Ectodermal cell (in vitro differentiated cells): ENCODE results near the gene GNAS.

Experiments
- H3K27ac ChIP-seq: 2 replicates; pipeline ENCODE4 v1.7.0; 2013; ENCODE audit warnings: mild to moderate bottlenecking, low read depth, low read length; ENCODE audit not compliant: insufficient read depth, poor library complexity, severe bottlenecking
- H3K27me3 ChIP-seq: 2 replicates; pipeline ENCODE4 v1.7.0; 2013; ENCODE audit warnings: mild to moderate bottlenecking, low read length; ENCODE audit not compliant: insufficient read depth, control insufficient read depth, poor library complexity, severe bottlenecking
- H3K36me3 ChIP-seq: one replicate; pipeline ENCODE4 v1.7.0; 2013; ENCODE audit warnings: low read length; ENCODE audit not compliant: control insufficient read depth, insufficient read depth
- H3K4me1 ChIP-seq: one replicate; pipeline ENCODE4 v1.7.0; 2013; ENCODE audit warnings: low read length; ENCODE audit not compliant: control insufficient read depth, insufficient read depth
- H3K4me3 ChIP-seq: 2 replicates; pipeline ENCODE4 v1.7.0; 2013; ENCODE audit warnings: low read depth, low read length, control low read depth; ENCODE audit not compliant: insufficient read depth
- H3K9me3 ChIP-seq: 2 replicates; pipeline ENCODE4 v1.7.0; 2013; ENCODE audit warnings: mild to moderate bottlenecking, low read length, moderate library complexity; ENCODE audit not compliant: control insufficient read depth
- WGBS, 2 experiments: methylation state at CpG; one replicate each; pipeline ENCODE4 v1.1.7; 2013; ENCODE audit warnings: missing lambda C conversion rate in 2 of 2; 5-methylcytosine and 5-hydroxymethylcytosine counted together

GNAS gene

GRCh38 chr20:58895448-58896180 lies 43.1 kb downstream of the GNAS start:
- Histone ChIP-seq H3K4me1 (peaks cover 73% of the 10 kb centered on the region), H3K4me3 (peak overlapping the region; percentile 3), H3K9me3 (no peaks in the 10 kb centered on the region), H3K36me3 (peaks cover 3% of the 10 kb centered on the region), H3K27ac (no peak overlapping the region), H3K27me3 (no peaks in the 10 kb centered on the region)
- 63 to 65% methylated on average over 13 of the region's 13 CpGs for WGBS, 2 experiments

- 91 to 92% methylated on average over 2 to 3 of the region's 3 CpGs for WGBS, 2 experiments
- Histone ChIP-seq H3K4me3 (no peak overlapping the region), H3K27me3 (no peaks in the 10 kb centered on the region), H3K27ac (no peak overlapping the region), H3K4me1 (peaks cover 76% of the 10 kb centered on the region), H3K9me3 (no peaks in the 10 kb centered on the region), H3K36me3 (peaks cover 3% of the 10 kb centered on the region)
Measured at GRCh38 chr20:58896820-58897219, 44.3 kb downstream of the GNAS start.

GRCh38 chr20:58897488-58897887 lies 45.0 kb downstream of the GNAS start:
- Histone ChIP-seq H3K36me3 (peaks cover 3% of the 10 kb centered on the region), H3K4me3 (no peak overlapping the region), H3K4me1 (peaks cover 76% of the 10 kb centered on the region), H3K9me3 (no peaks in the 10 kb centered on the region), H3K27me3 (no peaks in the 10 kb centered on the region), H3K27ac (no peak overlapping the region)
- WGBS, 2 experiments = 88 to 95% methylated on average over 4 of the region's 4 CpGs

DNA sequence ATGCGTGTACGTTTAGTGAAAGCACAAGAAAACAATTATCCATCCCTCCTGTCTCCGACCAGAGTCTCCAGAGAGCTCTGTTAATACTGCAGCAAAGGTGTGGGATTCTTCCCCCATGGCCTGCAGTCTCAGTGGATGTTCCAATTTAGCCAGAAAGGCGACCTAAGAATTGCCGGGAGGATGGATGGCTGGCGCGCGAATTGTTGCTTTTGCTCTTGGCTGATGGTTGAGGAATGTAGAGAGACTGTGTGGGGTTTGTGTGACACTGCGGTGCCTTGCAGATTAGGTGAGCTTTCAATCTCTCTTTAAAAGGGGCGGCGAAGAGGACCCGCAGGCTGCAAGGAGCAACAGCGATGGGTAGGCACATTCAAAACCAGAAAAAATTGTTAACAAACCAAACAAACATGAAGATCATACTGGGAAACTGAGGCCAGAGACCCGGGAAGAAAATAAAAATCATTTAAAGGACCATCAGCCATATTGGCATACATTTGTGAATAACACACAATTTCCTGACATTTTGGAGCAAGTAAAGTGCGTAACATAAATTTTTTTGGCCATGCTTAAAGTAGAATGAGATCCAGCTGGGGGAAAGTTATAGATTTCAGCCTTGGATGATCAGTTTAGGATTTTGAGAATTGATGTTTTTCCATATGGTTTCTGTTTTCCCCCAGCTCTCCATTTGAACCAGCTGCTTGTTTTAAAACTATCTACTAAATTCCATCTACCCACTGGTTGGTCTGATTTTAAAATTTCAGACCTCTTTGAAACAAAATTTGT lies 46.3 kb downstream of the GNAS start:
- H3K36me3 ChIP-seq = peaks cover 9% of the 10 kb centered on the region
- H3K9me3 ChIP-seq = no peaks in the 10 kb centered on the region
- H3K4me1 ChIP-seq = peaks cover 70% of the 10 kb centered on the region
- H3K27me3 ChIP-seq = no peaks in the 10 kb centered on the region
- H3K4me3 ChIP-seq = no peak overlapping the region
- WGBS, 2 experiments = 80 to 83% methylated on average over 15 of the region's 15 CpGs
- H3K27ac ChIP-seq = no peak overlapping the region

DNA sequence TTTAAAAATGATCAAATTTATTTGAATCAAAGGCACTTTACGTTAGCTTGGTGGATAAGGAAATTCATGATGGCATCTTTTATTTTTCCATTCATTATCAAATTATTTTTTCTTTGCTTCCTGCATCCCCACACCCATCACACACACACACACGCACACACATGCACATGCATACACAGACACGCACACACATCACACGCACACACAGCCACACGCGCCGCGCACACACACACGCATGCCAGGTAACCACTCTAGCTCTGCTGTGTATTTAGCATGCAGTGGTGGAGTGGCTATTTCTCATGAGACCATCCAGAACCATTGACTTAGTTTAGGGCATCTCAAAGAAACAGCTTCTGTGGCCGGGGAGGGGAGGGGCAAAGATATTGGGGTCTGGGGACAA lies 47.0 kb downstream of the GNAS start:
- no peak overlapping the region for H3K4me3 ChIP-seq
- no peak overlapping the region for H3K27ac ChIP-seq
- H3K36me3 ChIP-seq = peaks cover 12% of the 10 kb centered on the region
- no peaks in the 10 kb centered on the region for H3K9me3 ChIP-seq
- no peaks in the 10 kb centered on the region for H3K27me3 ChIP-seq
- WGBS, 2 experiments = 90 to 94% methylated on average over 10 of the region's 10 CpGs
- peaks cover 64% of the 10 kb centered on the region for H3K4me1 ChIP-seq

DNA sequence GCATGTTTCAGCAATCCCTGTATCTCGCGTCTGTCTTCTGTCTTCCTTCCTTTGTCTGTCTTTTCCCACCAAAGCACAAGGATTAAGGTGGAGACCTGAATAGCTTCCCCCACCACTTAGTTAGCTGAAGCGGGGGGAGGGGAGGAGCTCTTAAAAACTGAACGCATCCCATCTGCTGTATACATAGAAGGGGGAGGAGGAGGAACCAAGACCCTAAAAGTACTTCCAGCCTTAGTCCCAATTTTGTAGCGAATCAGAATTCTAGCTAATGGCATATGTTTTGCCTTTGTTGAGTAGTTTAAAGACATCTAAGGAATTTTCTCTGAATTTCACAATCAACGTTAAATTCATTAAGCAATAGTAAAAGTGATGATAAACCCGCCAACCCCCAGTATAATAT lies 47.9 kb downstream of the GNAS start:
- Histone ChIP-seq H3K27me3 (no peaks in the 10 kb centered on the region), H3K4me1 (peaks cover 55% of the 10 kb centered on the region), H3K27ac (no peak overlapping the region), H3K36me3 (peaks cover 12% of the 10 kb centered on the region), H3K9me3 (no peaks in the 10 kb centered on the region), H3K4me3 (no peak overlapping the region)
- WGBS, 2 experiments = 44 to 59% methylated on average over 5 of the region's 7 CpGs

GRCh38 chr20:58901488-58902402 lies 49.2 kb downstream of the GNAS start:
- no peak overlapping the region for H3K27ac ChIP-seq
- H3K36me3 ChIP-seq = peaks cover 20% of the 10 kb centered on the region
- no peak overlapping the region for H3K4me3 ChIP-seq
- H3K9me3 ChIP-seq = no peaks in the 10 kb centered on the region
- peaks cover 42% of the 10 kb centered on the region for H3K4me1 ChIP-seq
- 85% methylated on average over 11 to 19 of the region's 19 CpGs for WGBS, 2 experiments
- no peaks in the 10 kb centered on the region for H3K27me3 ChIP-seq

DNA sequence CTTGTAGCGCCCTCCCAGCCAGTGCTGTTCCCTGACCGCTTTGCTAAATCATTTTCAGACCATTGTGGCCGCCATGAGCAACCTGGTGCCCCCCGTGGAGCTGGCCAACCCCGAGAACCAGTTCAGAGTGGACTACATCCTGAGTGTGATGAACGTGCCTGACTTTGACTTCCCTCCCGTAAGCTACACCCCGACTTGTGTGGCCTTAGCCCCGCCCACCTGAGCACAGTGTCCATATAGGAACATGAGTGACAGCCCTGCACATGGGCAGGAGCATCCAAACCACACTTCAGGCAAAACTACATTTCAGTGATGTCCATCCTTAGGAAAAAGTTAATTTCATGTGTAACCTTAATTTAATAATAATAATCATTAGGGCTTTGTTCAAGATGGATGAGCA lies 51.1 kb downstream of the GNAS start:
- Histone ChIP-seq H3K36me3 (peaks cover 33% of the 10 kb centered on the region), H3K4me3 (no peak overlapping the region), H3K9me3 (no peaks in the 10 kb centered on the region), H3K27ac (no peak overlapping the region), H3K27me3 (no peaks in the 10 kb centered on the region), H3K4me1 (peaks cover 23% of the 10 kb centered on the region)
- WGBS, 2 experiments = 93% methylated on average over 9 of the region's 9 CpGs

GRCh38 chr20:58905236-58905635 lies 52.7 kb downstream of the GNAS start:
- Histone ChIP-seq H3K4me3 (no peak overlapping the region), H3K4me1 (peaks cover 7% of the 10 kb centered on the region), H3K9me3 (no peaks in the 10 kb centered on the region), H3K27me3 (no peaks in the 10 kb centered on the region), H3K27ac (no peak overlapping the region), H3K36me3 (peaks cover 50% of the 10 kb centered on the region)
- 94 to 98% methylated on average over 6 of the region's 6 CpGs for whole genome bisulfite sequencing, 2 experiments

DNA sequence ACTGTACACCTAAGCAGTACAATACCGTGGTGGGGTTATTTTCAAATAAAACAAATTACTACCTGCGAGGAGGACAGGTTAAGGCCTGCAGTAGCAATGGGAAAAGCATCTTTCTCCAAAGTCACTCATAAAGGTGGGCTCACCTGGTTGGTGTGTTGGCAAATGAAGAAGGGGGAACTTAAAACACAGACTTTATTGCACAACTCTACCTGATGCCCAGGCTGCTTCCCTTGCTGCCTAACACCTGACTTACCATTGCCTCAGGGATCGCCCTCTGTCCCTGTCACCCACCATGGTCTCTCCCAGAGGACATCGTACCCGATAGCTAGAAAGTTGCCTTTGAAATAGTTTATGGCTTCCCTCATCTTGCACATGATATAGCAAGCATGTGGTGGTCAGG lies 53.6 kb downstream of the GNAS start:
- WGBS, 2 experiments = 97% methylated on average over 5 of the region's 5 CpGs
- H3K27me3 ChIP-seq = no peaks in the 10 kb centered on the region
- H3K36me3 ChIP-seq = peaks cover 58% of the 10 kb centered on the region
- no peak overlapping the region for H3K27ac ChIP-seq
- no peak overlapping the region for H3K4me3 ChIP-seq
- no peaks in the 10 kb centered on the region for H3K4me1 ChIP-seq
- no peaks in the 10 kb centered on the region for H3K9me3 ChIP-seq
